HCT116 (cell line): ENCODE data around the gene GHR. TPM values are rescaled to one million over a fixed set of nuclear protein-coding genes. Genes with fewer than 3 reads are reported as not detected.

Experiments
- ATAC-seq: fragments of 200-7000 bp; cut with Tn5 transposase; 2 replicates; pipeline ENCODE4 v1.9.1; 2020; ENCODE audit warnings: mild to moderate bottlenecking, moderate library complexity
- BruUV-seq: library from RNA; stranded (reverse); fragments of 400-500 nt; replicated peaks from 2 replicates; lab custom pipeline; 2021; lab: Mats Ljungman, UMichigan
- CTCF ChIA-PET: fragments of 300-600 bp; sonication (Branson Sonifier 250); formaldehyde crosslinking; loops from one replicate; lab custom pipeline; 2021; ENCODE audit warnings: antibody characterized with exemption; lab: Charles Lee
- POLR2A ChIA-PET: fragments of 300-600, 350-600 bp; sonication (Branson Sonifier 250); formaldehyde crosslinking; loops from one replicate; lab custom pipeline; 2021; ENCODE audit warnings: antibody characterized with exemption; lab: Charles Lee
- RAD21 ChIA-PET, 2 experiments: fragments of 300-600 bp; sonication (Branson Sonifier 250); formaldehyde crosslinking; loops; one replicate each; lab custom pipeline; 2023; ENCODE audit warnings: low total read pairs in 2 of 2; ENCODE audit not compliant: uncharacterized antibody in 2 of 2, unreplicated experiment in 2 of 2, low non-redundant PET in 1 of 2; lab: Charles Lee
- DNase-seq: peaks from one replicate; pipeline ENCODE4 v3.0.0-alpha.2; 2010; ENCODE audit warnings: low read depth, low spot score
- H2AFZ ChIP-seq: fragments of 200-600 bp; shearing (Covaris generic), sonication (generic); 2 replicates; pipeline ENCODE4 v1.6.1; 2017; ENCODE audit warnings: low read depth, mixed run types, mixed read lengths, antibody characterized with exemption, low read length; ENCODE audit not compliant: poor library complexity, severe bottlenecking
- H3K27ac ChIP-seq: 2 replicates; pipeline ENCODE4 v1.5.1; 2012; ENCODE audit warnings: low read depth, low read length
- H3K27me3 ChIP-seq: fragments of 200-600 bp; sonication (generic); 2 replicates; pipeline ENCODE4 v1.6.1; 2016; ENCODE audit warnings: mixed run types, low read length, mixed read lengths; ENCODE audit not compliant: insufficient read depth
- H3K36me3 ChIP-seq, 2 experiments: fragments of 200-500 bp in 1 of 2; fragments of 200-600 bp in 1 of 2; sonication (Bioruptor generic) in 1 of 2; sonication (generic) in 1 of 2; 2 replicates each; pipeline versions ENCODE4 v1.5.1 to v1.6.1; 2014 to 2016; ENCODE audit warnings: low read length in 2 of 2, inconsistent platforms in 1 of 2, mixed read lengths in 1 of 2, mixed run types in 1 of 2; ENCODE audit not compliant: insufficient read depth in 2 of 2, control insufficient read depth in 1 of 2
- H3K4me1 ChIP-seq, 2 experiments: fragments of 200-600 bp in 1 of 2; sonication (generic) in 1 of 2; 2 replicates each; pipeline versions ENCODE4 v1.5.1 to v1.6.1; 2012 to 2017; ENCODE audit warnings: low read length in 2 of 2, inconsistent platforms in 1 of 2, mild to moderate bottlenecking in 1 of 2, mixed read lengths in 1 of 2, mixed run types in 1 of 2, moderate library complexity in 1 of 2; ENCODE audit not compliant: insufficient read depth in 2 of 2, control insufficient read depth in 1 of 2
- H3K4me2 ChIP-seq: fragments of 200-600 bp; sonication (generic); 2 replicates; pipeline ENCODE4 v1.6.1; 2017; ENCODE audit warnings: mixed run types, low read length, mixed read lengths
- H3K4me3 ChIP-seq, 2 experiments: fragments of 200-600 bp in 1 of 2; sonication (generic) in 1 of 2; replicated peaks in 1 of 2; 2 replicates each; pipeline ENCODE4 v1.5.1; 2011 to 2016; ENCODE audit warnings: low read length in 2 of 2, control low read depth in 1 of 2, low read depth in 1 of 2, mild to moderate bottlenecking in 1 of 2, mixed read lengths in 1 of 2, mixed run types in 1 of 2
- H3K79me2 ChIP-seq: fragments of 200-600 bp; sonication (generic); 2 replicates; pipeline ENCODE4 v1.6.1; 2017; ENCODE audit warnings: mild to moderate bottlenecking, mixed run types, low read length, moderate library complexity, mixed read lengths; ENCODE audit not compliant: insufficient read depth
- H3K9ac ChIP-seq: fragments of 200-600 bp; sonication (generic); 2 replicates; pipeline ENCODE4 v1.6.1; 2016; ENCODE audit warnings: low read length, mixed read lengths
- H3K9me2 ChIP-seq: fragments of 200-600 bp; sonication (generic), shearing (Covaris generic); 2 replicates; pipeline ENCODE4 v1.6.1; 2017; ENCODE audit warnings: mixed run types, mild to moderate bottlenecking, moderate library complexity; ENCODE audit not compliant: insufficient read depth
- H3K9me3 ChIP-seq, 2 experiments: fragments of 200-500 bp in 1 of 2; fragments of 200-600 bp in 1 of 2; sonication (Bioruptor generic) in 1 of 2; sonication (generic) in 1 of 2; 2 replicates each; pipeline ENCODE4 v1.6.1; 2014 to 2017; ENCODE audit warnings: low read length in 2 of 2, mixed read lengths in 2 of 2, inconsistent platforms in 1 of 2, low read depth in 1 of 2, mild to moderate bottlenecking in 1 of 2, mixed run types in 1 of 2, moderate library complexity in 1 of 2; ENCODE audit not compliant: control insufficient read depth in 1 of 2, insufficient read depth in 1 of 2
- H4K20me1 ChIP-seq: fragments of 200-600 bp; sonication (generic), shearing (Covaris generic); 2 replicates; pipeline ENCODE4 v1.6.1; 2017; ENCODE audit warnings: mixed run types, mild to moderate bottlenecking, moderate library complexity; ENCODE audit not compliant: insufficient read depth
- ATF3 ChIP-seq: IDR thresholded peaks from 2 replicates; pipeline ENCODE4 v1.6.1; 2012
- CBX3 ChIP-seq: IDR thresholded peaks from 2 replicates; pipeline ENCODE4 v1.6.1; 2012; ENCODE audit warnings: low read depth
- EGR1 ChIP-seq: IDR thresholded peaks from 2 replicates; pipeline ENCODE4 v1.6.1; 2012; ENCODE audit warnings: low read depth
- EZH2phosphoT487 ChIP-seq: fragments of 200-600 bp; IDR thresholded peaks from 2 replicates; pipeline ENCODE4 v1.6.1; 2018; ENCODE audit warnings: antibody characterized with exemption, borderline replicate concordance
- FOSL1 ChIP-seq: IDR thresholded peaks from 2 replicates; pipeline ENCODE4 v1.6.1; 2012; ENCODE audit warnings: low read depth
- SP1 ChIP-seq: IDR thresholded peaks from 2 replicates; pipeline ENCODE4 v1.6.1; 2012; ENCODE audit warnings: low read depth
- TCF7L2 ChIP-seq: IDR thresholded peaks from 2 replicates; pipeline ENCODE4 v1.7.0; 2011; ENCODE audit warnings: borderline replicate concordance, inconsistent platforms; ENCODE audit not compliant: insufficient read depth, insufficient read length; ENCODE audit errors: extremely low read depth
- intact Hi-C: fragments of 100-400 bp; cut with micrococcal nuclease; formaldehyde crosslinking; loops from 2 replicates; pipeline ENCODE4 v1.10.0; 2022
- total RNA-seq: library from RNA; stranded (reverse); gene quantifications from one replicate; pipeline ENCODE4 v1.2.1, GENCODE V29; 2021; ENCODE audit not compliant: unreplicated experiment

GHR gene
- total RNA-seq, 1 experiment from 2014 or later = not detected

DNA sequence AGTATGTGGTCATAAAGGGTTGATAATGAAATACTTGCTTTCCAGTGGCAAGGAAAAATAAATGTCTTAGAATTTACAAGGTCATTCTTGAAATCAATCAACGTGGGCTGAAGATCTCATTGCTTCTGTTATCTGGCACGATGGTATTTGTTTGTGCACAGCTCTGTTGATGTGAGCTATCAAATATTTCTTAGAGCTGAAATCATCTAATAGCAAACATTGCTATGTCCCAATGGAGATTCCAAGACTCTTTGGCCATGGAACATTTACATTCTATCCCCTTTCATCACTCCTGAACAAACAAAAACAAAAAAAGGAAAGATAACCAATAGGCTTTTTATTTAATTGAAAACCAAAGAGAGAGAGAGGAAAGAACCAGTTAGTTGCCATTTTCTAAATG lies 221.9 kb downstream of the GHR start:
- no peak overlapping the region for H3K4me2 ChIP-seq
- intact Hi-C loops = no loop called here
- ChIA-PET RAD21 (no interaction called here), CTCF (no interaction called here), POLR2A (no interaction called here)
- no peaks in the 10 kb centered on the region for H3K79me2 ChIP-seq
- TF ChIP-seq ATF3 (no peak), SP1 (no peak), EZH2phosphoT487 (no peak)
- H3K9me3 ChIP-seq = no peaks in the 10 kb centered on the region
- no peak overlapping the region for H2AFZ ChIP-seq
- no peak for DNase-seq
- H3K4me3 ChIP-seq = no peak overlapping the region
- no peaks in the 10 kb centered on the region for H4K20me1 ChIP-seq
- no peak overlapping the region for H3K9ac ChIP-seq
- no peaks in the 10 kb centered on the region for H3K9me2 ChIP-seq
- no peak for ATAC-seq
- H3K4me1 ChIP-seq = no peaks in the 10 kb centered on the region
- no peak overlapping the region for H3K27ac ChIP-seq
- H3K36me3 ChIP-seq = no peaks in the 10 kb centered on the region
- no TSS peak for BruUV-seq
- H3K27me3 ChIP-seq = peaks cover 21% of the 10 kb centered on the region

- H4K20me1 ChIP-seq = no peaks in the 10 kb centered on the region
- no peaks in the 10 kb centered on the region for H3K4me1 ChIP-seq
- BruUV-seq = no TSS peak
- H3K9ac ChIP-seq = no peak overlapping the region
- H3K36me3 ChIP-seq = no peaks in the 10 kb centered on the region
- H3K4me3 ChIP-seq = no peak overlapping the region
- DNase-seq (no peak), ATAC-seq (no peak)
- no peaks in the 10 kb centered on the region for H3K9me2 ChIP-seq
- H2AFZ ChIP-seq = no peak overlapping the region
- no peak overlapping the region for H3K4me2 ChIP-seq
- CTCF ChIA-PET = interaction anchor here (1.2 kb wide), 1 partner anchor 12 kb away, joined by 5 read pairs; no protein-coding TSS in a partner anchor
- intact Hi-C loops = no loop called here
- POLR2A ChIA-PET = no interaction called here
- H3K79me2 ChIP-seq = no peaks in the 10 kb centered on the region
- RAD21 ChIA-PET = no interaction called here
- no peak overlapping the region for H3K27ac ChIP-seq
- H3K9me3 ChIP-seq = no peaks in the 10 kb centered on the region
- peaks cover 13% of the 10 kb centered on the region for H3K27me3 ChIP-seq
- TF ChIP-seq CBX3 (no peak), FOSL1 (no peak), TCF7L2 (no peak), EGR1 (no peak), SP1 (no peak)
These were observed 224.8 kb downstream of the GHR start for GRCh38 chr5:42648036-42648435.
